ENCODE measurements around the gene TIAM1. TPM values are rescaled to one million over a fixed set of nuclear protein-coding genes. Genes with fewer than 3 reads are reported as not detected.

TIAM1 gene
- total RNA-seq, 1 donor from 2014 or later, result 131 TPM

DNA sequence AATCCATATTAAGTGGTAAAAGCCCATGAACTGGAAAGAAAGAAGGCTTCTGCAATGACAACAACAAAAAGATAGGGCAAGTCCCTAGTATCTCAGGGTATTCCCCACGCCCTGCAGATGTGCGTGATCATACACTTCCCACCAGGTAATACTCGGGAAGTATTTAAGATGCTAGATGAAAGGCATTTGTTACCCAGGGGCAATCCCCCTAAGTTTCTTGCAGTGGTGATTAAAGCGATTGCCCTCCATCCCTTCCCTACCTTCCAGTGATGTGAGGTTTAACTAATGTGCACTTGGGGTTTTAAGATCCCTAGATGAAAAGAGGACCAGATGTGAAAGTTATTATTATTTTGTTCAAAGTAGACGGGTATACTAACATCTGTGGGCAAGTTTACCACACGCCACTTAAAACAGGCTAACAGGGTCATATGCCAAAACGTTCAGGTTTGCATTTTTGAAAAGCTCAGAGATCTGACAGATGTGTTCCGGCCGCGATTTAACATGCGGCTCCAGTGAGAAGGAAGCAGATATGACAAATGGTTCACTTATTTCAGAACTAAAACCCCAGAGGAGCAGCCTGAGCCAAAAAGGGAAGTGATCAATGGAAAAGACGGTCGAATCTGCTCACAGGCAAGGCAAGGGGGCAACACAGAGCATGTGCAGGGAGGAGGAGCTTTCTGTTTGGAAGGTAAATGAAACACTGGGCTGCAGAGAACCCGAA lies 17.4 kb downstream of the TIAM1 start:
- Mint-ChIP-seq H3K36me3 (ENCODE audit: low read depth, unreplicated experiment) (peaks cover 42% of the 10 kb centered on the region), H3K27me3 (ENCODE audit: unreplicated experiment) (no peaks in the 10 kb centered on the region), H3K4me1 (ENCODE audit: unreplicated experiment) (peaks cover 5% of the 10 kb centered on the region), H3K27ac (ENCODE audit: unreplicated experiment) (no peak overlapping the region), H3K4me3 (ENCODE audit: unreplicated experiment) (no peak overlapping the region), H3K9me3 (ENCODE audit: unreplicated experiment) (no peaks in the 10 kb centered on the region)
- TF ChIP-seq, protein P1, sequence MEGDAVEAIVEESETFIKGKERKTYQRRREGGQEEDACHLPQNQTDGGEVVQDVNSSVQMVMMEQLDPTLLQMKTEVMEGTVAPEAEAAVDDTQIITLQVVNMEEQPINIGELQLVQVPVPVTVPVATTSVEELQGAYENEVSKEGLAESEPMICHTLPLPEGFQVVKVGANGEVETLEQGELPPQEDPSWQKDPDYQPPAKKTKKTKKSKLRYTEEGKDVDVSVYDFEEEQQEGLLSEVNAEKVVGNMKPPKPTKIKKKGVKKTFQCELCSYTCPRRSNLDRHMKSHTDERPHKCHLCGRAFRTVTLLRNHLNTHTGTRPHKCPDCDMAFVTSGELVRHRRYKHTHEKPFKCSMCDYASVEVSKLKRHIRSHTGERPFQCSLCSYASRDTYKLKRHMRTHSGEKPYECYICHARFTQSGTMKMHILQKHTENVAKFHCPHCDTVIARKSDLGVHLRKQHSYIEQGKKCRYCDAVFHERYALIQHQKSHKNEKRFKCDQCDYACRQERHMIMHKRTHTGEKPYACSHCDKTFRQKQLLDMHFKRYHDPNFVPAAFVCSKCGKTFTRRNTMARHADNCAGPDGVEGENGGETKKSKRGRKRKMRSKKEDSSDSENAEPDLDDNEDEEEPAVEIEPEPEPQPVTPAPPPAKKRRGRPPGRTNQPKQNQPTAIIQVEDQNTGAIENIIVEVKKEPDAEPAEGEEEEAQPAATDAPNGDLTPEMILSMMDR (IDR thresholded peaks at IDR 0.05; ENCODE audit: unreplicated experiment), result no peak
- DNase-seq (ENCODE audit: low spot score), result no peak

DNA sequence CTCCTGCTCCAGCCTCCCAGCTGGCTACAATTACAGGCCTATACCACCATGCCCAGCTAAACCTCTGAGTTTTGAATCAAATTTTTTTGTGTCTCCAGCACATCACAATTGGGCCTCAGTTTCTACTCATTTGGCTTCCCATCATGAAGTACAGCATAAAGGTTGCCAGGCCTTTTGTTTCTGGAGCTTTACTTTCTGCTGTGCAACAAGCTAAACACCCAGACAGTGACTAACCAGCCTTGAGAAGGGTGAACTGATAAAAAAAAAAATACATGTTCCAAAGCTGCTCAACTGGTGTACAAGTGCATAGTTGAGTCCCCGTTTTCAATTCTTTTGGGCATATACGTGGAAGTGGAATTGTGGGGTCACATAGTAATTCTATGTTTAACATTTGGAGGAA lies 25.1 kb downstream of the TIAM1 start:
- H3K27ac Mint-ChIP-seq (ENCODE audit: unreplicated experiment), result no peak overlapping the region
- TF ChIP-seq, protein P1 (IDR thresholded peaks at IDR 0.05; ENCODE audit: unreplicated experiment), result no peak
- DNase-seq (ENCODE audit: low spot score), result no peak

GRCh38 chr21:31317688-31318087 lies 26.4 kb downstream of the TIAM1 start:
- peak overlapping the region; percentile 25 for H3K27ac Mint-ChIP-seq (ENCODE audit: unreplicated experiment)
- no peak overlapping the region for H3K4me3 Mint-ChIP-seq (ENCODE audit: unreplicated experiment)
- H3K36me3 Mint-ChIP-seq (ENCODE audit: low read depth, unreplicated experiment), result peaks cover 12% of the 10 kb centered on the region
- no peak for DNase-seq (ENCODE audit: low spot score)
- TF ChIP-seq, protein P1 (IDR thresholded peaks at IDR 0.05; ENCODE audit: unreplicated experiment), result no peak
- no peaks in the 10 kb centered on the region for H3K9me3 Mint-ChIP-seq (ENCODE audit: unreplicated experiment)
- H3K27me3 Mint-ChIP-seq (ENCODE audit: unreplicated experiment), result peaks cover 2% of the 10 kb centered on the region
- H3K4me1 Mint-ChIP-seq (ENCODE audit: unreplicated experiment), result peaks cover 9% of the 10 kb centered on the region

More for the DNA sequence above, 25.1 kb downstream of the TIAM1 start:
- H3K4me1 Mint-ChIP-seq (ENCODE audit: unreplicated experiment), result peaks cover 9% of the 10 kb centered on the region
- peaks cover 15% of the 10 kb centered on the region for H3K36me3 Mint-ChIP-seq (ENCODE audit: low read depth, unreplicated experiment)
- no peak overlapping the region for H3K4me3 Mint-ChIP-seq (ENCODE audit: unreplicated experiment)
- peaks cover 2% of the 10 kb centered on the region for H3K27me3 Mint-ChIP-seq (ENCODE audit: unreplicated experiment)
- H3K9me3 Mint-ChIP-seq (ENCODE audit: unreplicated experiment), result no peaks in the 10 kb centered on the region

- H3K4me3 Mint-ChIP-seq (ENCODE audit: unreplicated experiment), result no peak overlapping the region
- no peaks in the 10 kb centered on the region for H3K9me3 Mint-ChIP-seq (ENCODE audit: unreplicated experiment)
- TF ChIP-seq, protein P1 (IDR thresholded peaks at IDR 0.05; ENCODE audit: unreplicated experiment), result no peak
- peak overlapping the region; percentile 75 for H3K27ac Mint-ChIP-seq (ENCODE audit: unreplicated experiment)
- peaks cover 10% of the 10 kb centered on the region for H3K4me1 Mint-ChIP-seq (ENCODE audit: unreplicated experiment)
- DNase-seq (ENCODE audit: low spot score), result peak; percentile 5
- peaks cover 2% of the 10 kb centered on the region for H3K27me3 Mint-ChIP-seq (ENCODE audit: unreplicated experiment)
- peaks cover 9% of the 10 kb centered on the region for H3K36me3 Mint-ChIP-seq (ENCODE audit: low read depth, unreplicated experiment)
Measured at GRCh38 chr21:31316488-31317169, 27.4 kb downstream of the TIAM1 start.

GRCh38 chr21:31316072-31316471 lies 28.0 kb downstream of the TIAM1 start:
- no peak overlapping the region for H3K4me3 Mint-ChIP-seq (ENCODE audit: unreplicated experiment)
- peaks cover 2% of the 10 kb centered on the region for H3K27me3 Mint-ChIP-seq (ENCODE audit: unreplicated experiment)
- H3K36me3 Mint-ChIP-seq (ENCODE audit: low read depth, unreplicated experiment), result peaks cover 12% of the 10 kb centered on the region
- H3K27ac Mint-ChIP-seq (ENCODE audit: unreplicated experiment), result peak overlapping the region; percentile 75
- TF ChIP-seq, protein P1 (IDR thresholded peaks at IDR 0.05; ENCODE audit: unreplicated experiment), result no peak
- no peaks in the 10 kb centered on the region for H3K9me3 Mint-ChIP-seq (ENCODE audit: unreplicated experiment)
- H3K4me1 Mint-ChIP-seq (ENCODE audit: unreplicated experiment), result peaks cover 14% of the 10 kb centered on the region
- DNase-seq (ENCODE audit: low spot score), result no peak
